ENCODE results near the gene ZKSCAN7.
"Not testable (repeated sequence)": the region's sequence is repeated elsewhere in the genome, so short reads cannot be mapped to it uniquely, and the experiment has no call there.

- TF ChIP-seq POLR2AphosphoS5 (IDR thresholded peaks at IDR 0.05; ENCODE audit: low read depth); REST (IDR thresholded peaks at IDR 0.05; ENCODE audit: insufficient replicate concordance, low read depth); CTCF (IDR thresholded peaks at IDR 0.05; ENCODE audit: insufficient read depth, low read length); GABPA (IDR thresholded peaks at IDR 0.05; ENCODE audit: low read depth); SPI1 (IDR thresholded peaks at IDR 0.05; ENCODE audit: borderline replicate concordance, low read depth): not testable (repeated sequence)
Observed at GRCh38 chr3:44544811-44545210, 10.2 kb upstream of the ZKSCAN7 start.

Data from HL-60 (cell line).